ENCODE data around the gene SYN1.
"Not testable (repeated sequence)": the region's sequence is repeated elsewhere in the genome, so short reads cannot be mapped to it uniquely, and the experiment has no call there.

SYN1 gene

DNA sequence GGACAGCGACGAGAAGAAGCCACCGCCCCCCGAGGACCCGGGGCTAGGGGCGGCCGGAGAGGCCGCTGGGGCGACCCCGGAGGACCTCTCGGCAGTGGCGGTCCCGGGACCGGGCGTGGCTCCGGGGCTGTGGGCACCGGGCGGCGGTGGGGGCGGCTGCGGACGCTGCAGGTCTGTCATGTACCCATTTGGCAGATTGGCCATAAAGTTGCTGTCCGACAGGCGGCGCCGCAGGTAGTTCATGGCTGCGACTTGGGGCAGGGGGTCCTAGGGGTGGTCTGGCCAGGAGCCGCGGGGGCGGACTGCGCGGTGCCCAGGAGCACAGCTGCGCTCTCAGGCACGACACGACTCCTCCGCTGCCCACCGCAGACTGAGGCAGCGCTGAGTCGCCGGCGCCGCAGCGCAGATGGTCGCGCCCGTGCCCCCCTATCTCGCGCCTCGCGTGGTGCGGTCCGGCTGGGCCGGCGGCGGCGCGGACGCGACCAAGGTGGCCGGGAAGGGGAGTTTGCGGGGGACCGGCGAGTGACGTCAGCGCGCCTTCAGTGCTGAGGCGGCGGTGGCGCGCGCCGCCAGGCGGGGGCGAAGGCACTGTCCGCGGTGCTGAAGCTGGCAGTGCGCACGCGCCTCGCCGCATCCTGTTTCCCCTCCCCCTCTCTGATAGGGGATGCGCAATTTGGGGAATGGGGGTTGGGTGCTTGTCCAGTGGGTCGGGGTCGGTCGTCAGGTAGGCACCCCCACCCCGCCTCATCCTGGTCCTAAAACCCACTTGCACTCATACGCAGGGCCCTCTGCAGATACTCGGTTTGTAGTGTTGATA is at the start of gene SYN1:
SYN1 (minus strand) TSS at position 372 of the 817 bp plus-strand sequence; CDS start at position 243, 129 bp downstream.
- DNase-seq (ENCODE audit: low spot score), result no peak

DNA sequence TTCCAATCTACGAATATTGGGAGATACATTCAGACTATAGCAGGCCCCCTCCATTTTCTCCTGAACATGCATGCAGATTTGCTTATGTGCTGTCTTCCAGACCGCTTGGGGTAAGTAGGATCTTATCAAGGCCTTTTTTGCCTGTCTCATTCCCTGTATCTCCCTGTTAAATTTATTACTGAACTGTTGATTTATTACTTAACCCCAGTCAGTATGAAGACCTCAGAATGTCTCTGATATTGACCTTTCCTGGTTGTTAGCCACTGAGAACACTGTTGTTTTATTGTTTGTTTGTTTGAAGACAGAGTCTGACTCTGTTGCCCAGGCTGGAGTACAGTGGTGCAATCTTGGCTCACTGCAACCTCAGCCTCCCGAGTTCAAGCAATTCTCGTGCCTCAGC is 46.1 kb upstream of the SYN1 start:
- DNase-seq (ENCODE audit: low spot score), result not testable (repeated sequence)

DNA sequence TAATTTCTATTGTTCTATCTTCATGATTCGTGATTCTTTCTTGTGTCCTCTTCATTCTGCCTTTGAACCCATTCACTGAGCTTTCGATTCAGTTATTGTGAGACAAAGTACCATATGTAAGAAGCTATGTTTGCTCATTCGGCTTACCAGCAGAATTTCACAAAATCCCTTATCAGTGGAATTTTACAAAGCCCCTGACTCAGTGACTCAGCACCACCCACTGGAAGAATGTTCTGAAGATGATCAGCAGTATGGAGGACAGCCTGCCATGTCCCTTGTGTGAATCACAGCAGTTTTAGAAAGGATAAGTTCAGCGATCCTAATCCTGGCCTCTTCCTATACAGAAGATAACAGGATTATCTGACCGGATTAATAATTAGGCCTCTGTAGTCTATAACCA is 45.1 kb upstream of the SYN1 start:
- DNase-seq (ENCODE audit: low spot score), result no peak

DNA sequence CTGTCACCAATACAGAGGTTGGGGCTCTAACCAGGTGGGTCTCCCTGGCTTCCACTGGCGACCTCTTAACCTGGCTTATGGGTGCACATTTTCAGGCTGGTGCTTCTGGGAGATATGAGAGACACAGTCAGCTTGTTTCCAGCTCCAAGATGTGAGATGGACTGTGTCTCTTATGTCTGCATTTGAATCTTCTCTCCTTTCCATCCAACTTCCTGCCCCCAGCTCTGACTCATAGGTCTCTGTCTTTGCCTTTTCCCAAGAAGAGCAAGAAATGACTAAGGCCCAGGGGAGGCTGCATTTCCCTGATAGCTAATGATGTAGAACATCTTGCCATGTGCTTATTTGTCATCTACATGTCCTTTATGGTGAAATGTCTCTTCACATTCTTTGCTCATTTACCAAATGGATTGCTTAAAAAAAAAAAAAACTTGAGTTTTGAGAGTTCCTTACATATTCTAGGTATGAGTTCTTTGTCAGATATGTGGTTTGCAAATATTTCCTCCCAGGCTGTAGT is 42.5 kb upstream of the SYN1 start:
- no peak for DNase-seq (ENCODE audit: low spot score)

DNA sequence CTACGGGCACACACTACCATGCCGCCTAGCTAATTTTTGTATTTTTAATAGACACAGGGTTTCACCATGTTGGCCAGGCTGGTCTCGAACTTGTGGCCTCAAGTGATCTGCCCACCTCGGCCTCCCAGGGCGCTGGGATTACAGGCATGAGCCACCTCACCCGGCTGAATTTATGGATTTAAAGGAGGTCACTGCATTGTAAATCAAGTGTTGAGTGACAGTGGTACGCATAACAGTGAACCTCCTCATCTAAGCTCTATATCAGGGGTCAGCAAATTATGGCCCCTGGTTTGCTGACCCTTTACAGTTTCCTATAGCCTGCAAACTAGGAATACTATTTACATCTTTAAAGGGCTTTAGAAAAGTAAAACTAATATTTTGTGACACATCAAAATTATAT is 41.9 kb upstream of the SYN1 start:
- DNase-seq (ENCODE audit: low spot score), result no peak

DNA sequence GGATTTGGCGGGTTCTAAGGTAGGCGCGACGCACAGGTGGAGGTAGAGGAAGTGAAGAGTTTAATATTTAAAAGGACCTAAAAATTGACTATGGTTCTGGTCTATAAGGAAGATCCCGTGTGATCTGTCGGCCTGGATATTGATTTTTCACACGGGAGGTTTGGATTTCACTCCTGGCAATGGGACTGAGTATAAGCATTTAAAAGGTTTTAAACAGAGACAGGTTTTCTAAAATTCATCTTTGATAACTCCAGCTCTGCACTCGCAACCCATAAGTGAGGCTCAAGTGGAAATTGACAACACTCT is 39.7 kb upstream of the SYN1 start:
- DNase-seq (ENCODE audit: low spot score), result no peak

DNA sequence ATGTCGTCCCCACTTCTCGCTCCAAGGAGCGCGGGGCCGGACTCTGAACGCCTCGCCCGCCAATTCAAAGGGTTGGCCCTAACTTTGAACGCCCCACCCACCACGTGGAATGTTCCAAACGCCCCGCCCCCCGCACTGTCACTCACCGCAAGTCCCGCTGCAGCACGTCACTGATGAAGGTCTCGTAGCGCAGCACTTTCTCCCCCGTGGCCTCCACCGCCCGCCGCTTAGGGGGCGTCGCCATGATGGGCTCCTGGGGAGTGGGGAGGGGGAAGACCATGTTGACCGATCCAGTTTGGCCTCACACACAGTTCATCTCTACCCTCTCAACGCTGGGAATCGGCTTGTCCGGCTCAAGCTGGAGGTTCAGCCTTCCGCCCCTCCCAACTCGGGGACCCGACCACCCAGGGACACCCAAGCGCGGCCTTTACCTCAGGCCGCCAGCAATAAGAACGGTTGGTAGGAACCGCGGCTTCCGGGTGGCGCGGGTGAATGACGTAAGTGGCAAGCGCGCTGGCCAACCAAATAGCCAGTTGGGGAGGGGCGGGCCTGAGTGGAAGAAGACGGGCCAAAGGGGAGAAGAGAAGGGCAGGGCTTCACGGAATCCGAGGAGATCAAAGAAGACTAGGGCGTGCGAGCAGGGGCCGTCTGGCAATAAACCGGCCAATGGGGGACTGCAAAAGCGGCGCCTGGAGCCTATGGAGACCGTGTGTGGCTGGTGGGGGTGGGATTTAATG is 39.2 kb upstream of the SYN1 start, which contains the start of gene UXT:
UXT (minus strand) TSS at position 497 of the 737 bp plus-strand sequence; CDS start at position 244, 253 bp downstream.
- DNase-seq (ENCODE audit: low spot score), result peak; percentile 42

DNA sequence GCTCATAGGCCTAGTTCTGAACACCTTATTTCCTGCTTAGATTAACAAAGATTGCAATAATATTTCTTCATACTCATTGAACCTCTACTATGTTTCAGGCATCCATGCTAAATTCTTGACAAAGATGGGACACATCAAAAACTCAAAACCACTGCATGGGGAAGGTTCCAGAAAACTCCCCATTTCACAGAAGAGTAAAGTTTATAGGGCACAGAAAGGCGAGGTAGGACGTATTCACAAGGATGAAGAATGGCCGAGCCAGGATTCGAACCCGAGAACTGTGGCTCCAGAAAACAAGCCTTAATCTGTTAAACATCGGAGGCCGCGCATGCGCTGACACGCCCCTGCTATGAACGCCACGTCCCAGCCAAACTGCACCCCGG is 38.6 kb upstream of the SYN1 start:
- DNase-seq (ENCODE audit: low spot score), result no peak

DNA sequence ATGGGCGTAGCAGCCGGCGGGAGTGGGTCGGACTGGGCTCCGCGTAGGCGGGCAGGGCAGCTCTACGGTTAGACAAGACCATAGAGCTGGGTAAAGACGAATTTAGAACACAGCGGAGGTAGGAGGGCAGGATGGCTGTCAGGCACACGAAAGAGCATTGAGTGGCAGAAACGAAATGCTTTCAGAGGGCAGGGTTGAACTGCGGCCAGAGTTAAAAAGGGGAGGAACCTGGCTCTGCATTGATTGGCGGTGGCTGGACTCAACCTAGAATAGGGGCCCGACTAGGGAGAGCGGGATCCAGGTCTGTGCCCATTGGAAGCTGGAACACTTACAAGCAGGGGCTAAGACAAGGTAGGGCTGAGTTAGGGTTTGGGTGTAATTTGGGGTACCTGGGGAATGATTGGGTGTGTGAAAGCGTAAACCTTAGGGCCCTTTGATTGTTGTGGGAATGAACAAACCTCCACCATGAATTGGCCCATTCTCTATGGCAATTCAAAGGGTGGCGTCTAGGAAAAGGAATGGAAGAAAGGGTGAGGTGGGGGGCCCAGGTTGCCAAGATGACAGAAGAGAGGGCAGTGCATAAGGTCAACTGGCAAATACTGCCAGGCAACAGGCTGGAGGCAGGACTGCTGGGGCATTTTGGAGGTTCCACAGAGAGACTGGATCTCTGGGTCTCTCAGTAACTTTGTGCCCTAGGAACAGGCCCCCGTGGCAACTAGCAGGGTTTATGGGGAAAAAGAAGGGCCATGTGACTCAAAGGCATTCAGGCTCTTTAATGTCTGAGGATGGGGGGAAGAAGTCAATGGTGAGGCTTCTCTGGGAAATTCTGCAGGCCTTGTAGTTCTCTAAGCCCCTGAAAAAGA is 31.6 kb upstream of the SYN1 start:
- DNase-seq (ENCODE audit: low spot score), result no peak

DNA sequence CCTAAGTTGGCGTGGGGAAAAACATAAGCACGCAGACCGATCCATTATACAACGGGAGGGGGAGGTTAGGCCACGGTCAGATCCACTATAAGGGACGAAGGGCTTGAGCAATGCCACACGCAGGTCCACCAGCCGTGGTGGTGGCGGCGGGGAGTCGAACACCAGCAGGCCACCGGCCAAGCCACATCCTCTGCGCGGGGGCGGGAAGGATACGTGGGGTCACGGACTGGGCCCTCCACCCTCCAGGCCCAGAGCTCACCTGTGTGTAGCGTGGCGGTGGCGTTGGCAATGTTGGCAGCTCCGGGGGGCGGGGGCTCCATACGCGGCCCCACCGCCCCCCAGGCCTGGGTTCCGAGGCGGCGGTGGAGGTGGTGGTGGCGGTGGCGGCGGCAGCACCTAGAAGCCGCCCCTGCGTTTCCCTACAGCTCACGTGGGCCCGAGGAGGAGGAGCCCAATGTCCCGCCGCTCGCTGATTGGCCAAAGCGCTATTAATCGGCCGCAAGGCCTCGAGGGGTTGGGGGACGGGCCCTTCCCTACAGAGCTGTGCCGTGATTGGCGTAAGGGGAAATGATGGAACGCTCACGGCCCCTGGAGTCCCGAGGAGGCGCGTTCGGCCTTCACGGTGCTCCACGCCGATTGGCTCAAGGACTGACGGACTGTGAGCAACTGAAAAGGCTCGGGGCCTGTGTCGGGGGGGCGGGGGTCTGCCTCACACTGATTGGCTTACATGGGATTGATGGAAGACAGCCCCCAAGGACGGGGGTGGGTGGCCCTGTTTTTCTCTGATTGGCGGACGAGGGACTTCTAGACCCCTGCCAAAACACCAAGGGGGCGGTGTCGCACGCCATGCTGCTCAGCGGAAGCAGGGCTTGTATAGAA is 30.7 kb upstream of the SYN1 start, which contains the start of gene ELK1:
ELK1 (minus strand) TSS at position 400 of the 879 bp plus-strand sequence. CDS start 9,122 bp downstream, outside the sequence.
- peak; percentile 73 for DNase-seq (ENCODE audit: low spot score)

DNA sequence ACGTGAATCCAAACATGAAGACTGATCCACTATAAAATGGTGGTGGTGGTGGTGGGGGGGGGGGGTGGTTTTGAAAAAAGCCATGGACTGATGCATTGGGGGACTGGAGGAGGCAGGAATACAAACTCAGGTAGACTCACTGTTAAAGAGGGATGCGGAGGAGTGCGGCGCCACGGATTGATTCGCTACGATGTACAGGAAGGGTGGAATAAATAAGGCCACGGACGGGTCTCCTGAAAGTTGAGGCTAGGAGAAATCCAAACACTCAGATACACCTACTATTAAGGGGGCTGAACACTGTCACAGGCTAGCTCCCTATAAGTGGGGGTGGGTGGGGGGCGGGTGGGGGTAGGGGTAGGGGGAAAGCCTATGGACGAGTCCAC is 30.1 kb upstream of the SYN1 start:
- DNase-seq (ENCODE audit: low spot score), result no peak

DNA sequence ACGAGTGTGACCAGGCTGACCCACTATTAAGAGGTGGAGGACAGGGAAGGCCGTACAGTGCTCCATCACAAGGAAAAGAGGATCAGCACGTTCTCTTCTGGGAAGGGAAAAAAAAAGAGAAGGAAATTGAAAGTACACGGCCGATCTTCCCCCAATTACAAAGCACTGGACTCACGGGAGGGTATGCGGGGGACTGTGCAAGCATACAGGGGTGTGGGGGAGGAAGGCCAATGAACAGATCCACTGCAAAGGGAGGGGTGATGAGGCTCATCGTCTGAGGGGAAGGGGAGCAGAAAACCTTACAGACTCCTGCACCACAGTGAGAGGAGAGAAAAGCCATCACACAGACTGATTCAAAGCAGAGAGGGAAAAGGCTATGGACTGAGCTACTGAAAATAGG is 29.6 kb upstream of the SYN1 start:
- DNase-seq (ENCODE audit: low spot score), result no peak

DNA sequence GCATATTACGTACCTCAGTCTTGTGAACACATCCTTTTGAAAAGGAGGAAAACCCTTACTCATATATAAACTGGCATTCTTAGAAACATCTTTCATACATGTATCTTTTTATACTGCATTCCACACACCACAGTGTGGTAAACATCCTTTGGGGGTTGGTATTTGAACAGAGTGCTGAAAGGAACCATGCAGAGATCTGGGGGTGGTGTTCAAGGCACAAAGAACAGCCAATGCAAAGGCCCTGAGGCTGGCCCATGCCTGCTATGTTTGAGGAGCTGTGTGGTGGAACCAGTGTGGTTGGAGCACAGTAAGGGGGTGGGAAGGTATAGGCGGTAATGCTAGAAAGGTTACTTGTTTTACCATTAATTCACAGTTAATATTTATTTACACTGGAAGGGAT is 28.7 kb upstream of the SYN1 start:
- DNase-seq (ENCODE audit: low spot score), result no peak

DNA sequence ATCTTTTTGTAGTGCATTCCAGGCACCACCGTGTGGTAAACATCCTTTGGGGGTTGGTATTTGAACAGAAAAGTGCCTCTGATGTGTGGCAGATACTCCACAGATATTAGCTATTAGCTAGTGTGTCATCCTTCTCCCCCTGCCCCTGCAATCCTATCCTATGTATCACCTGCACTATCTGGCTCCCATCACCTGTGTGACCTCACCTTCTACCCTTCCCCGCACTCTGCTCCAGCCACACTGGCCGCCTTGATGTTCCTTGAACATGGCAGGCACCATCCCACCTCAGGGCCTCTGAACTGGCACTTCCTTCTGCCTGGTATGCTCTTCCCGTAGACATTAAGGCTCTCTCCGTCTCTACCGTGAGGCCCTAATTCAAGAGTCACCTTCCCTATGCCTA is 27.0 kb upstream of the SYN1 start:
- no peak for DNase-seq (ENCODE audit: low spot score)

DNA sequence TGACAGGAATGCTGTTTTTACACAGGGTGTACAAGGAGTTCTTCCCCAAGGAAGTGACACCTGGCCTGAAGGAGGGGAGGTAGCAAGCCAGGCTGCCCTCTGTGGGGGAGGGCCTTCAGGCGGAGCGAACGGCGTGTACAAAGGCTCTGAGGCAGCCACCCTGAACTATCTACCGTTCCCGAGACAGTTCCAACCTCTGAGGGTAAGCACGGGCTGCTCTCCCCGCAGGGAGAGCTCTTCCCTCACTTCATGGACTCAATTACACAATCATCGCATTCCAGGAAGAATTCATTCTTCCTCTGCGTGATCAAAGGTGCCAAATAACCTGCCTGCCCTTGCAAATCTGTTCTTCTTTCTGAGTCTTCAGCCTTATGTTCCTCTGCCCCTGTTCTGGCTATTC is 25.9 kb upstream of the SYN1 start:
- DNase-seq (ENCODE audit: low spot score), result no peak

DNA sequence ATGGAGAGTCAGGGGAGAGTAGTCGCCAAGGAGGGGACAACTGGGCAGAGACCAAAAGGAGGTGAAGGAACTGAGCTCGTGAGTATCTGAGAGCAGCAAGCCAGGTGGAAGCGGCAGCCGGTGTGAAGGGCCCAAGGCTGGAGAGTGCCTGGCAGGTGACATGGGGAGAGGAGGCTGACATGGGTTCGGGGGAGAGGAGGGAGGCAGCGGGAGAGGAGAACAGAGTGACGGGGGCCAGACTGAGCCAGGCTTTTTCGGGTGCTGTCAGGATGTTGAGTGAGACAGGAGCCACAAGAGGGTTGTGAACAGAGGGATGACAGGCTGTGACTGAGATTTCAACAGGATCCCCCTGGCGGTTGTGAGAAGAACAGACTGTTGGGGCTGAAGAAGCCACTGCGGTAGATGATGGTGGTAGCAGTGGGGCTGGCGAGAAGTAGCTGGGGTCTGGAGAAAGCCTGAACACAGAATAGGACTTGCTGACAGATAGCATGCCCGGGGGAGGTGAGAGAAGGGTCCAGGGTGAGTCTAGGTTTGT is 25.0 kb upstream of the SYN1 start:
- DNase-seq (ENCODE audit: low spot score), result no peak

DNA sequence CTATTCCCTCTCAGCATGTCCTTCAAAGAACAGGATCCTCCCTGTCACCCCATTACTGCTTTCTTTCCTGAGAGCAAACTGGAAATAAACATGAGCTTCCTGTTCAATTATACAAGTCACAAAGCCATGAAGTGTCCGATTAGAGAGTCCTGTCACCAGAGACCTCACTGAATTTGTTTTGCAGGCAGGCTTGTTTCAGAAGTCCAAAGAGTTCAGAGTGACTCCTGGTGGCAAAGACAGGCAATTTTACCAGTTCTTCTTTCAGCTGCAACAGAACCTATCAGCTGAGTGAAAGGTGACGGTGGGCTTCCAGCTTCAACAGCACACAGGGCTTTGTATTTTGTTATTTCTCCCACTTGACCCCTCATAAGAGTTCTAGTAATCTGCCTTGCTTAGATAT is 24.3 kb upstream of the SYN1 start:
- no peak for DNase-seq (ENCODE audit: low spot score)

DNA sequence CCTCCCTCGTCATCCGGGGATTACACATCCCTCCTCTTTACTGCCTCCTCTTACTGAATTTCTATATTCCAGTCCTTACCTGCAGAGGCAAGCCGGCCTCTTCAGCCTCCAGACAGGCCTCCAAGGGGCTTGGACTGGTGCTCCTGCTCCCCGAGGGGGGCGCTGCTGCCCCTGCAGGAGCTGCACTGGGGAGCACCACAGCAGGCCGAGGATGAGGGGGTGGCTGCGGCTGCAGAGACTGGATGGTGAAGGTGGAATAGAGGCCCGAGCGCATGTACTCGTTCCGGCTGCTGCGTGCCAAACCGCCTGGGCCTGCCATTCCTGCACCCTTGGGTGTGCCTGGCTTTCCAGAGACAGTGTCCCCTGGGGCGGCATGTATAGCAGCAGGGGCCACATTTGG is 19.2 kb upstream of the SYN1 start:
- DNase-seq (ENCODE audit: low spot score), result no peak

DNA sequence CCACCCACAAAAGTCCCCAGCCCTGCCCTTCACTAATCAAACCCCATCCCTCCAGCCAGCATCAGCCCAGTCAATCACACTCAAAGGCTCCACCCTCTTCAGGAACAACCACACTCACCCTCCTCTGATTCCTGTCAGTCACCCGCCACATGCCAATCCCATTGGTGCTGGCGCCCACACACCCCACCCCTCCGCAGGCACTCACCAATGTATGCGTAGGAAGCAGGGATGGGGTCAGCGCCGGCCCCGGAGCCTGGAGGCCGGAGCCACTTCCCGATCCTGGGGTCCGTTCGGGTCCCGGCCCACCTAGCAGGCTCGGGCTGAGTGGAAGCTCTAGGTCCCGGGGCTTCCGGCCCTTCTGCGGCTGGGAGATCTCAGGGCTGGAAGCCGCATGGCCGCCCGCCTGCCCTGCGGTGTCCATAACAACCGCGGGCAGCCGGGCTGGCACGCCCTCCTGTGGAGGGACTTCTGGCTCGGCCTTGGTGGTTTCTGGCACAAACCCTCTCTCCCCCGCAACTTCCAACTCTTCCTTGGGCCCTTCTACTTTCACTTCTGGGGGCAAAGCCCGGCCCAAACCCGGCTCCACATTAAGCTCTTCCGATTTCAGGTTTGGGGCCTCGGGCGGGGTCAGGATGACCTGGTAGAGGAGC is 18.0 kb upstream of the SYN1 start:
- DNase-seq (ENCODE audit: low spot score), result no peak

DNA sequence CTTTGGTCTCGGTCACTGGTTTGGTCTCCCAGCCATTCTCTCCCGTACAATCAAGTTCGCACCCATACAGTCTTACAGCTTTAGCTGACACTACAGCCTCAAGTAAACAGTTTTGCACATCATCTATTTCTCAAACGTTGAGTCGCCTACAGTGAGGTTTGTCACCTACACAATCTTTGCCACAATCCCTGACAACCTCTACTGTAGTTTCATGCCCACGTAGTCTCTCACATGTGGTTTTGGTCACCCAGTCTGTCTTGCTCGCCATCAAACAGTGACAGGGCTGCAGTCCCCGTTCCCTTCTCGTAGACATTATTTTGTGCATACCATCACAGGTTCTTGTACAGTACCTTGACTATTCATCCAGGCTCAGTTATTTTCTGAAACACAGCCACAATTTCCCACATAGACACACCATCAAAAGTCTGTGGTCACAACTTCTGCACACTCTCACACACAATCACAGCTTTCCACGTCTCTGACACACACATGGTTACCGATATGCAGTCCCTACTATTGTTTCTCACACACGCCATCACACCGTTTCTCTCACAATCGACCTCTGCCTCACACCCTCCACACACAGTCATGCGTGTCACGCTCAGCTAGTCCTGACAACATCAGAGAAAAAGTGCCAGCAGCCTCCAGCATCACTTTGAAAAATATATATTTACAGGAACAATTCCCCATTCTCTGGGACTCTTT is 15.4 kb upstream of the SYN1 start:
- DNase-seq (ENCODE audit: low spot score), result no peak
